GM23338 (cell line): ENCODE results near the gene ARL13A. TPM values are rescaled to one million over a fixed set of nuclear protein-coding genes. Genes with fewer than 3 reads are reported as not detected.

Source experiments
- ATAC-seq: fragments of 200-7000 bp; cut with Tn5 transposase; 3 replicates; pipeline ENCODE4 v1.9.1; 2020
- DNase-seq: peaks from one replicate; pipeline ENCODE4 v3.0.0-alpha.2; 2015; ENCODE audit warnings: low spot score
- H2AFZ ChIP-seq: fragments of 200-600 bp; sonication (generic); 2 replicates; pipeline ENCODE4 v1.8.0; 2016; ENCODE audit warnings: antibody characterized with exemption, mild to moderate bottlenecking, moderate library complexity
- H3F3A ChIP-seq: fragments of 200-600 bp; sonication (generic); replicated peaks from 2 replicates; pipeline ENCODE4 v1.8.0; 2017; ENCODE audit warnings: antibody characterized with exemption, mixed run types, low read depth
- H3K27ac ChIP-seq: fragments of 200-600 bp; sonication (generic); 2 replicates; pipeline ENCODE4 v1.6.1; 2016; ENCODE audit warnings: low read depth
- H3K27me3 ChIP-seq: fragments of 200-600 bp; sonication (generic); 2 replicates; pipeline ENCODE4 v1.8.0; 2016; ENCODE audit warnings: mild to moderate bottlenecking, mixed run types, moderate library complexity; ENCODE audit not compliant: insufficient read depth
- H3K36me3 ChIP-seq: fragments of 200-600 bp; sonication (generic); 2 replicates; pipeline ENCODE4 v1.8.0; 2016; ENCODE audit warnings: mild to moderate bottlenecking; ENCODE audit not compliant: insufficient read depth
- H3K4me1 ChIP-seq: fragments of 200-600 bp; sonication (generic); 2 replicates; pipeline ENCODE4 v1.8.0; 2016; ENCODE audit warnings: mild to moderate bottlenecking, moderate library complexity; ENCODE audit not compliant: insufficient read depth
- H3K4me2 ChIP-seq: fragments of 200-600 bp; sonication (generic); 2 replicates; pipeline ENCODE4 v1.7.1; 2017; ENCODE audit warnings: mixed run types
- H3K4me3 ChIP-seq: fragments of 200-600 bp; sonication (generic); 2 replicates; pipeline ENCODE4 v1.6.1; 2016; ENCODE audit warnings: mixed run types
- H3K79me2 ChIP-seq: fragments of 200-600 bp; sonication (generic); replicated peaks from 2 replicates; pipeline ENCODE4 v1.8.0; 2017; ENCODE audit warnings: mild to moderate bottlenecking; ENCODE audit not compliant: insufficient read depth
- H3K9me2 ChIP-seq: fragments of 200-600 bp; sonication (generic); 2 replicates; pipeline ENCODE4 v1.8.0; 2017; ENCODE audit not compliant: insufficient read depth
- H4K20me1 ChIP-seq: fragments of 200-600 bp; sonication (generic); replicated peaks from 2 replicates; pipeline ENCODE4 v1.8.0; 2017; ENCODE audit warnings: mild to moderate bottlenecking; ENCODE audit not compliant: insufficient read depth
- H3K27ac Mint-ChIP-seq: 2 replicates; pipeline ENCODE4 v1.8.0; 2020; ENCODE audit warnings: inconsistent platforms, mild to moderate bottlenecking, moderate library complexity, mixed read lengths
- H3K27me3 Mint-ChIP-seq: 3 replicates; pipeline ENCODE4 v1.8.0; 2022; ENCODE audit warnings: low read depth, mild to moderate bottlenecking, moderate library complexity, mixed read lengths, inconsistent platforms; ENCODE audit not compliant: insufficient read depth, poor library complexity
- H3K36me3 Mint-ChIP-seq: 3 replicates; pipeline ENCODE4 v1.8.0; 2021; ENCODE audit warnings: low read depth, mild to moderate bottlenecking, inconsistent platforms, moderate library complexity, mixed read lengths
- H3K4me1 Mint-ChIP-seq: 3 replicates; pipeline ENCODE4 v1.8.0; 2020; ENCODE audit warnings: mild to moderate bottlenecking, inconsistent platforms, mixed read lengths
- H3K4me3 Mint-ChIP-seq: 3 replicates; pipeline ENCODE4 v1.8.0; 2021; ENCODE audit warnings: moderate library complexity, mild to moderate bottlenecking, inconsistent platforms, mixed read lengths
- H3K9me3 Mint-ChIP-seq: 3 replicates; pipeline ENCODE4 v1.8.0; 2020; ENCODE audit warnings: moderate library complexity, mild to moderate bottlenecking, inconsistent platforms, mixed read lengths
- CREB1 ChIP-seq: fragments of 250-450 bp; sonication (Bioruptor Pico); IDR thresholded peaks from 2 replicates; pipeline ENCODE4 v1.5.0; 2020; ENCODE audit warnings: low read depth, mild to moderate bottlenecking, moderate library complexity
- CTCF ChIP-seq, 2 experiments: fragments of 200-600 bp in 1 of 2; sonication (generic) in 1 of 2; conservative IDR thresholded peaks; 2 replicates each; pipeline versions ENCODE4 v1.5.1 to v1.6.1; 2016 to 2017; ENCODE audit warnings: antibody characterized with exemption in 2 of 2, low read depth in 2 of 2, mild to moderate bottlenecking in 2 of 2, moderate library complexity in 1 of 2
- EZH2 ChIP-seq: fragments of 200-600 bp; sonication (generic); IDR thresholded peaks from one replicate; pipeline ENCODE4 v1.8.0; 2017; ENCODE audit warnings: antibody characterized with exemption, mild to moderate bottlenecking, low read depth; ENCODE audit not compliant: unreplicated experiment
- EZH2phosphoT487 ChIP-seq: fragments of 200-600 bp; sonication (generic); IDR thresholded peaks from one replicate; pipeline ENCODE4 v1.8.1; 2018; ENCODE audit warnings: antibody characterized with exemption; ENCODE audit not compliant: unreplicated experiment
- JUNB ChIP-seq: IDR thresholded peaks from one replicate; pipeline ENCODE4 v1.6.1; 2016; ENCODE audit warnings: antibody characterized with exemption; ENCODE audit not compliant: unreplicated experiment
- POLR2AphosphoS5 ChIP-seq: IDR thresholded peaks from 2 replicates; pipeline ENCODE4 v1.6.1; 2016; ENCODE audit warnings: antibody characterized with exemption, low read depth
- REST ChIP-seq: IDR thresholded peaks from one replicate; pipeline ENCODE4 v1.6.1; 2018; ENCODE audit warnings: antibody characterized with exemption; ENCODE audit not compliant: unreplicated experiment
- STAT1 ChIP-seq: IDR thresholded peaks from one replicate; pipeline ENCODE4 v1.6.1; 2016; ENCODE audit warnings: antibody characterized with exemption; ENCODE audit not compliant: unreplicated experiment
- ZNF114 ChIP-seq: fragments of 250-450 bp; sonication (Bioruptor Pico); IDR thresholded peaks from 2 replicates; pipeline ENCODE4 v1.5.0; 2020; ENCODE audit warnings: mild to moderate bottlenecking, moderate library complexity
- ZNF331 ChIP-seq: fragments of 250-450 bp; sonication (Bioruptor Pico); IDR thresholded peaks from 2 replicates; pipeline ENCODE4 v1.5.0; 2020; ENCODE audit warnings: low read depth, mild to moderate bottlenecking, moderate library complexity
- ZNF462 ChIP-seq: fragments of 250-450 bp; sonication (Bioruptor Pico); IDR thresholded peaks from 2 replicates; pipeline ENCODE4 v1.5.0; 2020; ENCODE audit warnings: mild to moderate bottlenecking, moderate library complexity
- polyA plus RNA-seq: library from polyadenylated mRNA; unstranded; fragments of >200 nt; fragmentation: Nextera tagmentation; extraction: Ambion mirVana; gene quantifications from 2 replicates; pipeline ENCODE4 v1.2.1, GENCODE V29; 2016
- total RNA-seq: library from RNA; depleted of rRNA; stranded (reverse); fragments of >200 nt; shearing (Covaris generic); gene quantifications from 2 replicates; pipeline ENCODE4 v1.2.3, GENCODE V29; 2014

The ARL13A gene
- total and polyA plus RNA-seq, 2 experiments from 2014 or later, result not detected

- H2AFZ ChIP-seq, result no peak overlapping the region
- H3F3A ChIP-seq, result no peaks in the 10 kb centered on the region
- no peaks in the 10 kb centered on the region for H3K9me2 ChIP-seq
- no peaks in the 10 kb centered on the region for H4K20me1 ChIP-seq
- H3K27me3 Mint-ChIP-seq, result no peaks in the 10 kb centered on the region
- ATAC-seq, result no peak
- H3K4me3 ChIP-seq, result no peak overlapping the region
- H3K36me3 ChIP-seq, result no peaks in the 10 kb centered on the region
- H3K27ac Mint-ChIP-seq, result no peak overlapping the region
- no peaks in the 10 kb centered on the region; the same call in 2 of the 3 replicates for H3K9me3 Mint-ChIP-seq
- H3K27me3 ChIP-seq, result no peaks in the 10 kb centered on the region
- DNase-seq, result no peak
- H3K27ac ChIP-seq, result no peak overlapping the region
- no peaks in the 10 kb centered on the region for H3K4me1 ChIP-seq
- H3K4me1 Mint-ChIP-seq, result no peaks in the 10 kb centered on the region
- H3K36me3 Mint-ChIP-seq, result peaks cover 15% of the 10 kb centered on the region
- TF ChIP-seq EZH2phosphoT487, result no peak
- no peak overlapping the region for H3K4me2 ChIP-seq
- no peak overlapping the region for H3K4me3 Mint-ChIP-seq
- no peaks in the 10 kb centered on the region for H3K79me2 ChIP-seq
These were observed 59.1 kb downstream of the ARL13A start for GRCh38 chrX:101028562-101028961.

- no peaks in the 10 kb centered on the region for H3K27me3 Mint-ChIP-seq
- H3K4me1 Mint-ChIP-seq, result no peaks in the 10 kb centered on the region
- no peaks in the 10 kb centered on the region for H3K79me2 ChIP-seq
- no peak overlapping the region for H2AFZ ChIP-seq
- H3K27ac Mint-ChIP-seq, result no peak overlapping the region
- DNase-seq (no peak), ATAC-seq (no peak)
- H3K4me3 ChIP-seq, result no peak overlapping the region
- TF ChIP-seq ZNF331 (CRISPR knock-in tag) (no peak), CTCF (conservative IDR thresholded peaks at IDR 0.05; ENCODE audit: low read depth in 2 of 2) (no peak), ZNF114 (CRISPR knock-in tag) (no peak), ZNF462 (CRISPR knock-in tag) (no peak), JUNB (no peak), REST (no peak), CREB1 (no peak), EZH2 (no peak), STAT1 (no peak), POLR2AphosphoS5 (no peak)
- no peaks in the 10 kb centered on the region for H3K36me3 ChIP-seq
- no peaks in the 10 kb centered on the region for H4K20me1 ChIP-seq
- H3F3A ChIP-seq, result no peaks in the 10 kb centered on the region
- H3K9me3 Mint-ChIP-seq, result no peaks in the 10 kb centered on the region; the same call in 2 of the 3 replicates
- no peaks in the 10 kb centered on the region for H3K27me3 ChIP-seq
- H3K36me3 Mint-ChIP-seq, result peaks cover 15% of the 10 kb centered on the region
- no peaks in the 10 kb centered on the region for H3K4me1 ChIP-seq
- no peaks in the 10 kb centered on the region for H3K9me2 ChIP-seq
- no peak overlapping the region for H3K27ac ChIP-seq
- no peak overlapping the region for H3K4me2 ChIP-seq
- no peak overlapping the region for H3K4me3 Mint-ChIP-seq
These were observed 60.2 kb downstream of the ARL13A start for GRCh38 chrX:101029665-101030064.
